PC-3 (cell line): ENCODE measurements around the gene SLC6A6.

Experiments
- CTCF ChIP-seq: fragments of 300-600 bp; sonication (generic); conservative IDR thresholded peaks from 2 replicates; pipeline ENCODE4 v1.5.1; 2017; ENCODE audit warnings: antibody characterized with exemption, low read depth, mild to moderate bottlenecking, low read length
- EZH2phosphoT487 ChIP-seq: fragments of 300-600 bp; sonication (generic); IDR thresholded peaks from 2 replicates; pipeline ENCODE4 v1.6.1; 2018; ENCODE audit warnings: mild to moderate bottlenecking, antibody characterized with exemption, low read length, borderline replicate concordance

GRCh38 chr3:14374444-14374883 lies 27.9 kb upstream of the SLC6A6 start:
- TF ChIP-seq CTCF (no peak), EZH2phosphoT487 (no peak)
